ENCODE results near the gene OBSCN.

- no peak for TF ChIP-seq CTCF (IDR thresholded peaks at IDR 0.05)
- TF ChIP-seq POLR2A (IDR thresholded peaks at IDR 0.05) = no peak
Observed at GRCh38 chr1:228231189-228231588, 23.3 kb downstream of the OBSCN start.

Data from prostate gland (tissue), 2 donors.